ENCODE measurements around the gene ROS1.
A peak's percentile ranks its signal among the peaks of the same experiment; 100 is the strongest.

Gene ROS1

DNA sequence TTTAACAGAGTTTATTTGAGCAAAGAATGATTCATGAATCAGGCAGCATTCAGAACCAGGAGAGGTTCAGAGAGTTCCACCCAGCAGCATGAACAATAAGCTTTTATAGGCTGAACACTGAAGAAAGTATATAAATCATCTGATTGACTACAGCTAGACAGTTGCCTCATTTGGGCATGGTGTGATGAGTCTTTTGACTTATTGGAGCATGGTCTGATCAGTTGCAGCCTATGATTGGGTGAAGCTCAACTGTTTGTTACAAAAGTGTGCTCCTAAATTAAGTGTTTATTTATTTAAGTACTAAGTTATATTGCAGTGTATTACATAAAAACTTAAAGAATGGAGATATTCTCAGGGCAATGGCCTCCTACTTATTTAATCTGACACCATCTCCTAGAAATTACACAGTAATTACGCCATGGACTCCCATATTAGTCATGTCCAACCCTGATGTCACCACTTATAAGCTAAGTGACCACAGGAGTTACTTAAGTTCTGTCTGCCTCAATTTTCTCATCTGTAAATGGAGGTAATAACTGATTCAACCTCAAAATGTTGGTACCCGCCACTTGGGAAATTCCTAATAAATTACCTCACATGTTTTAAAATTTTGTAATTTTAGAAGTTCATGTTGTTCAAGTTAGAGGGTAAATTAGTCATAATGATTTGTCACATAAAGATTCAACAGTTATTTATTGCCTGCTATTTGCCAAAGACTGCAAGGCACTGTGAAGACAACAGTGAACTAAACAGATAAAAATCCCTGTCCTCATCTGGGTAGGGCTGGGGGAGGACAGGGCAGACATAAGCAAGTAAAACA is 15.2 kb upstream of the ROS1 start:
- no peak for DNase-seq

DNA sequence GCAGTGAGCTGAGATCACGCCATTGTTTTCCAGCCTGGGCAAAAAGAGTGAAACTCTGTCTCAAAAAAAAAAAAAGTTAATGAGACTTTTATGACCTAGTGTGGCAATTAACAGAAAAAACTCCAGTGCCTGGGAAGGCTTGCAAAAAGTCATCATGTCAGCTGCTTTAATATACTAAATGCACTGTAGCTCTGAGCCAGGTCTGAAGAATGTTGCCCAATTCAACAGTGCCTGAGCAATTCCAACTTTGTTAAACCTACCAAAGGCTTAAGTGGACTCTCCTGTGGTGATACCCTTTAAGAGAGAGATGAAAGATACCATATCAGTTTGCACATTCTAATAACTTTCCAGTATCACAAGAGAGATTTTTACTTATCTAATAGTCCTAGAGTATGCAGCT is 6.5 kb upstream of the ROS1 start:
- no peak for DNase-seq

DNA sequence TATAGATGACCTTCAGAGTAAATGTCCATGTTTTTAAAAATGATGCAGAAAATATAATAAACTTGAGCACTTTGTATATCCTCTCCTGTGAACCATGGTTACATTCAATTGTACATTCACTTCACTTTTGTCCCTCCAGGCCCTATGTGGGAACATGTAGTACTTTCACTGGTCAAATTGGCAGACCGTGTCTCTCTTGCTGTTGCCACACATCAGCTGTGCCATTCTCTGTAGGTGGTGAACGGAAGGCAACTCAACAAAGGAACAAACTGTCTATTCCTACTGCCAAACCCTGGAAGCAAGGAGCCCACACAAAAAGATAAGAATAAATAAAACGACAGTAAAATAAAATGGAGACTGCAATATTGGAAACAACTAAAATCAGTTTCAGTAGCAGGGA is 2.0 kb downstream of the ROS1 start:
- no peak for DNase-seq

DNA sequence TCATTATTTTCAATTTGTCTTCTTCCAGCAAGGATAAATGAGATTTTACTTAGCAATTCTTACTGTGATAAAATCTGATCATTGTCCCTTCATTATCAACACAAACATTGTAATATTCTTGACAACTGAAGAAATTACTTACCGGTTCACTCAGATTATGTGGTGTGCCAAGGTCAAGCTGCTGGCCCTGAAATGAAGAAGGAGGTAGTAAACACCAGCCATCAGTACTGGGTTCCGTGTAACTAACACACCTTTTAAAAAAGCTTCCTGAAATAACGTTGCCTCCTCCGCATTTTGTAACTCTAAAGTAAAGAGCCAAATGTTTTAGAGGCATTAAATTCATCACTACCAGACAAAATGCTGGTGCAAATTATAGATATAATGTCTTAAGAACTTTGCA is 7.4 kb downstream of the ROS1 start:
- DNase-seq: no peak

DNA sequence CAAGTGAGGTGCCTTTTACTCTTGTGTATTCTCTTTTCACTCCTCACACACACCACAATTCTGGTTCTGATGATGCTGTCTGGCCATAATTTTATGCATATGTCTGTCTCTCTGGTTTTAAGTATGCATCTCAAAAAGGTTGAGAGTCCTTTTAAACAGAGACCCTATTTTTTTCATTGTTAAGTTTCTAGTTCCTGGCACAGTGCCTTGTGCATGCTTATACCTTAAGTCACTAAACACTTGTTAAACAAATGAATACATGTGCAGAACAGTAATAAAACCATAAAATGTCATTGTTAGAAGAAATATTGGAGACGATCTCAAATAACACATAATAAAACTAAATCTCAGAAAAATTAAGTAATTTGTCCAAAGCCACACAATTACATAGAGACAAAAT is 7.9 kb downstream of the ROS1 start:
- no peak for DNase-seq

DNA sequence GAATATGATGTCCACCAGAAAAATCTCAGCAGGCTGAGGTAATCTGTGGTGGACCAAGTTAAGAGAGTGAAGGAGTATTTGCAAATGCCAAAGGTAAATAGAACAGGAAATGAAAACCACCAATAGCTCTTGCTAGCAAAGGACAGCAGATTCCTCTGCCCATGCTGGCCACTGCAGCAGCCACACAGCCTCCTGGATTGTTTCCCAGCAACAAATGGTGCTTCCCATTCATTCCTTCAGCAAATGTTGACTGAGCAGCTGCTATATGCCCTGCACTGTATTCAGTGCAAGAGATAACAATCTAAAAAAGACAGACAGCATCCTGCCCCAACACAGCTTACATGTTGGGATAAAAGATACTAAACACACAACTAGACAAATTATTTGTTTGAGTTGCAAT is 11.0 kb downstream of the ROS1 start:
- peak; percentile 60 for DNase-seq

DNA sequence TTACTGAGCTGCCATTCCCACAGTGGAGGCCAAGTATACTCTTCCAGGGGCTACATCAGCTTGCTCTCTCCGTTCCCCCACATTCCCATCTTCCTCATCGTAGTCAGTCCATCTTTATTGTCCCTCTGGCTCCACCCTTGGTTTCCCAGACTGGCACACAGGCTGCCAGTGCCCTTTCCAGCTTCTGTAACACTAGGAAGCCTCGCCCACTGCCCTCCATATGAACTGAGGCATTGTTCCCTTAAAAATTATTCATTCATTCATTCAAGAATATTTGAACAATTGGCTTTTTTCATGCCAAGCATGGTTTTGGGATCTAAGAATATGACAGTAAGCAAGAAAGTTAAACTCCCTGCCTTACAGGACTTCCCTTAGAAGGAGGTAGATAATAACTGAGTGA is 14.3 kb downstream of the ROS1 start:
- DNase-seq: no peak

DNA sequence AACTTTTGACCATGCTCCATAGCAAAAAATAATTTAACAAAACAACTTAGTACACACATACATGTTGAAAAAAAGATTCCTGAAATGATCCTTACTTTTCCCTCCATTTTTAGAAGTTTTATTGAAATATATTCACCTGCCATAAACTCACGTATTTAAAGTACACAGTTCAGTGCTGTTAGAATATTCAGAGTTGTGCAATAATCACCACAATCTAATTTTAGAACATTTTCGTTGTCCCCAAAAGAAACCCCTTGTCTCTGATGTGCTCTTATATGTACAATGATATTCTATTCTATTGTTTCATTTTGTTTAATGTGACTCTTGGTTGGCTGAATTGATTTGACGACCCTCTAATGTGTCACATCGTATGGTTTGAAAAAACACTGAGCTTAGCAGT is 15.9 kb downstream of the ROS1 start:
- no peak for DNase-seq

DNA sequence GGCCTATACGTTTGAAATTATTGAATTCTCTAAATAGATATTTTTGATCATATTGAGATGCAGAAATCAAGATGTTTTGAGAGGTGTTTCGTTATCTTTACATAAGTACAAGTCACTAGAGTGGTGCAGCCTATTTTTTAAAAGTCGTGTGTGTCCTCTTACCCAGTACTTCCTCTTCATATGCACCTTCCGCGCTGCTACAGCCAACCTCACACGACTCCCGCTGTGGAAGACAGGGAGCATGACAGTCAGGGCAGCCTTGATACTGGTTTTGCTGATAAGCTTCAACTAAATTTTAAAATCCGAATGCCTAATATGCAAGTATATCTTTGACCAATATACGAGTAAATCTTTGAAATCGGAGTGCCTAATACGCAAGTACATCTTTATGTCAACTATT is 16.3 kb downstream of the ROS1 start:
- DNase-seq: no peak

DNA sequence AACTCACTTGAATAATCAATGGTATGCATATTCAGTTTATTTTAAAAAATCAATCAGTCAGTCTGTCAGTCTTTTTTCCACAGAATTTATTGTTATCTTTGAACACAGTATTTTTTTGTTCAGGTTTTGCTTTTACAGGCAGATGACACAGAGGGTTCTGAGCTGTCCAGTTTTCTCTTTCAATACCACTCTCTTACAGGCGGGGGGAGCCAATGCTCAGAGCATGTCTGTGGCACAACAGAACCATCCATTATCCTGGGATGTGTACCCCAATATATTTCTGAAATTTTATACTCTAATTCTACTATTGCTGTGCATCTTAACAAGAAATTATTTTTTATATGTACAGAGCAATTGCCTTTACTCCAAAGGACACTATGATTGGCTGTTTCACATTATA is 21.2 kb downstream of the ROS1 start:
- no peak for DNase-seq

DNA sequence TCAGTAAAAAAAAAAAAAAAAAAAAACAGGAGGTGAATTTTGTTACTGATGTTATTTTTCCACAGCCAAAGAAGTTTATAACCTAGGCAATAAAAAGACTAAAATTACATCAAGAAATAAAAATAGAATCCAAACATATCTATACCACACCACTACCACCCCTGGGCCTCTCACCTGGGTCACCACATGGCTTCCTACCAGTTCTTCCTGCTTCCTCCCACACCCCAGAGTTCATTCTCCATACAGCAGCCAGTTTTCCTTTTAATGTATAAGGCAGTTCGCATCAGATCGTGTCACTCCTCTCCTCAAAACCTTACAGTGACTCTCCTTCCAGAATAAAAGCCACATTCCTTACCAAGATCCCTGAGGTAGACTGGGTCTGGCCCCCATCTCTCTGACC is 23.9 kb downstream of the ROS1 start:
- DNase-seq: no peak

DNA sequence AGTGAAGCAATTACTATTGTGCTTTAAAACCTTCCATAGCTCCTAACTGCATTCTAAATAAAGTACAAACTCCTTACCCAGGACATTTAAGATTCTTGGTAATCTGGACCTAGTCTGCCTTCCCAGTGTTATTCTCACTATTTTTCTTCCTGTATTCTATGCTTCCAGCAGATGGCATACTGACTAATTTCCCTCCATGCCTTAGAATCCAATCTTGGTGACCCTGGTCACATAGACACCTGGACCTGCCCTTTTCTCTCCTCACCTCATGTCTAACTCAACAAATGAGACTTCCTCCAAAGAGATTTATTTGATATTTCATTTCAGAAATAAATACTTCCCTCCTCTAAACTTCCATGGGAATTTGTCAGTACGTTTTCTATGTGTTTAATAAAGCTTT is 25.8 kb downstream of the ROS1 start:
- DNase-seq: no peak

DNA sequence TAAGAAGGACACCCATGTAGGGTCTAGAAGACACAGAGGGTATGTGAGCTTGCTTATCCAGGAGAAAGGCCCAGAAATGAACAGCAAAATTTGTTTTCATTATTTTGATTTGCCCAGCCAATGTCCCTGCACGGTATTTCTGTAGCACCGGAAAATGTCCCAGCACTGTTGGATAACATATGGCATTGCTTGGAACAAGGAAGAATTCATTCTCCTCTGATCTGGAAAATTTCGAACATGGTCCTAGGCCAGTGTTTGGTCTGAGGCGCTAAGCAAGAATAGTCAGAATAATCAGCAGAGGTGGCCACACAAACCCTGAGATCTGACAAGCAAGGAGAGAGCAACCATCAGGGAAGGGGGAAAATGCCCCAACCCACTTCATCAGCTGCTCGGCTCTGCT is 26.6 kb downstream of the ROS1 start:
- no peak for DNase-seq

DNA sequence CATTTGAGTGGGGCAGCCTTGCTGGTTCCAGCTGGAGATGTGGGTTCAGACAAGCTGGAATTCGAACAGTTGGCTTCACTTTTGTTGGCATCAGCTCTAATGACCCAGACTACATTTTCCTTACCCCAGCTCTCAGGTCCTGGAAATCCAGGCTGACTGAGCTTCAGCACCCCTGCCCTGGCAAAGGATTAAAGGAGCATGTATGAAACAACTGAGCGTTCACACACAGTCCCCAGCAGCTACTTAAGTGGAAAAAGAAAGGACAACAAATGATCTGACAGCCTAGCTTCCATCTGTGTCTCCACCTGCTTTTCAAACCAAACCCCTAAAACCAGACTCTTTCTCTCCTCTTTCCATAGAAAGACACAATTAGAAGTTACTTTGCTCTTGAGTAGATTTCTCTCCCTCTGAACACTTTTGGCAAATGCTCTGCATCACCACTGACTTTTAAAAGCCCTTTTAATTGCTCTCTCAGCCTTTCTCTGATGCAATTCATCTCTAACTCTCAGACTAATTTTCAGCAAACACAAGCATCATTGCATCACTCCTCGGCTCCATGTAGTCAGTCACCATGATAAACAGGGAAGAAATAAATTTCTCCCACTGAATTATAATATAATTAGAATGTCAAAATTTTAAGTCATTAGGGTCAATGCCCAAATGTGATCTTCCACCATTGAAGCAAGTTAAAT is 28.1 kb downstream of the ROS1 start:
- no peak for DNase-seq

DNA sequence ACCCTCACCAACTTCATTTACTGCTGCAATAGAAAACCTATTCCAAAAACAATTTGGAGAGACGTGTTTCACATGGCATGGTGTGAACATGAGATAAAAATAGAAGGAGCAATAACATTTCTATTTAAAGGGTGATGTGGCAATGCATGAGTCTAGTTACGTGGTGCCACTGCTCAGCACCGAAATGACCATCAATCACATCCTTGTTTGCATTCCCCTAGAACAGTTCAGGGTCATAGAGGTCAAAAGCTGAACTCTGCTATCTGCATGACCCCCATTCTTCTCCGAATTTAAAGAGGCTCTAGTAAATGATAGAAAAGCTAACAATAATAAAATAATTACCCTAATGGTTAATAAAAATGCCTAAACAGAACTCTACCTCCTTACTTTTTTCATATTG is 29.5 kb downstream of the ROS1 start:
- no peak for DNase-seq

DNA sequence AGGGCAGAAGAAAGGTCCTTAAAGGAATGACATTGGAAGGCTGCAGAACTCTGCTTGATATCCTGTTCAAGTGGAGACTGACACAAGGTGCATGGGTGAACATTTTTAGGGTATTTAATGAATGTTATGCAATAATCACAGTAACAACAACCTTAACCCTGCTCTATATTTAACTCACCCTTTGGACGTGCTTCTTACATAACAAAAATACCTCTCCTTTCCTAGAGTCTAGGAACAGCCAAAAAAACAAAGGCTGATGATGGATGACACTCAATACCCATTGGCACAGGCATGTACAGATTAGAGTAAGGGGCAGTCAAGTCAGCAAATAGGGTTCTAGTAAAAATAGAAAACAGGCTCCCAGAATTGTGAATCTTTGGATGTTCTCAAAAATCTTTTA is 30.6 kb downstream of the ROS1 start:
- DNase-seq: no peak

DNA sequence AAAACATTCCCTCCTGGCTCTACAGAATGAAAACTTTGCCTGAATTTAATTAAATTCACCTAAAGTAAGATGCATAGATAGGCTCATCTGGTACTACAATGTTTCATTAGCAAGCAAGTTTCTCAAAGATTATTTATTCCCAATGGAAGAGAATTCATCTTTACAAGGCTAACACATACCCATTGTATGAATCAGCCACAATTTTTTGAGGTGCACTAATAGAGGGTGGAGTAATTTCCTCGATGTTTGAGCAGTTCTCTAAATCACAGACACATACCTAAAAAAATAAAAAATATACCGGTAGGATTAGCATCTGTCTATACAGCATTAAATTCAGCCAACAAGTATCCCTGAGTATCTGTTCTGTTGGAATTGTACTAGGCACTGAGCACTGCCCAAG is 32.7 kb downstream of the ROS1 start:
- no peak for DNase-seq

DNA sequence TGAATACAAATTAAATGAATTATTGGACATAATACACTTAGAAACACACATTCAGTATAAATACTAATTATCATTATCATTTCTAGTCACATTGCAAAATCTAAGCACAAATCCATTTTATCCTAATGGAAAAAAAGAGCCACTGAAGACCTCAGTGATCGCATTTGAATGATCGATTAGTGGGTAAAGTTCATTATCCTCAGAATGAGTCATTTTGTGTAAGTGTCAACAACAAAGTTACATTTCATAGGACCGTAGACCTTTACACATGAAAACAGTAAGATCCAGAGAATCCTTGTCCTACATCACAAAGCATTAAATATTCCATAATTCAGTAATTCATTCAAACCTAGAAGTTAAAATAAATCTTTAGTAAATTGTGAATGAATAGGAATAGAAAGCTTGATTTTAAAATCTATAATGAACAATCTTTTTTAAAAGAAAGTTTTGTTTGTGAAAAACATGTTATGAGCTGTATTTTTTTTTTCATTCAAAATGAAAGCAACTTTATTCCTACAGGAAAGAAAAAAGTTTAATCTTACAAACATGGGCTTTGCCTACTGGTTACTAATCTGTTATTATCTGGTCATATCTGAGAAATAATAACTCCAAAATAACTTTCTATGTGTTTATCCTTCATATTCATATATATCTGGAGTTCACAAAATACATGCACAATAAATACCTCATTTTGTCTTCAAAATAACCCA is 33.7 kb downstream of the ROS1 start:
- DNase-seq: no peak

DNA sequence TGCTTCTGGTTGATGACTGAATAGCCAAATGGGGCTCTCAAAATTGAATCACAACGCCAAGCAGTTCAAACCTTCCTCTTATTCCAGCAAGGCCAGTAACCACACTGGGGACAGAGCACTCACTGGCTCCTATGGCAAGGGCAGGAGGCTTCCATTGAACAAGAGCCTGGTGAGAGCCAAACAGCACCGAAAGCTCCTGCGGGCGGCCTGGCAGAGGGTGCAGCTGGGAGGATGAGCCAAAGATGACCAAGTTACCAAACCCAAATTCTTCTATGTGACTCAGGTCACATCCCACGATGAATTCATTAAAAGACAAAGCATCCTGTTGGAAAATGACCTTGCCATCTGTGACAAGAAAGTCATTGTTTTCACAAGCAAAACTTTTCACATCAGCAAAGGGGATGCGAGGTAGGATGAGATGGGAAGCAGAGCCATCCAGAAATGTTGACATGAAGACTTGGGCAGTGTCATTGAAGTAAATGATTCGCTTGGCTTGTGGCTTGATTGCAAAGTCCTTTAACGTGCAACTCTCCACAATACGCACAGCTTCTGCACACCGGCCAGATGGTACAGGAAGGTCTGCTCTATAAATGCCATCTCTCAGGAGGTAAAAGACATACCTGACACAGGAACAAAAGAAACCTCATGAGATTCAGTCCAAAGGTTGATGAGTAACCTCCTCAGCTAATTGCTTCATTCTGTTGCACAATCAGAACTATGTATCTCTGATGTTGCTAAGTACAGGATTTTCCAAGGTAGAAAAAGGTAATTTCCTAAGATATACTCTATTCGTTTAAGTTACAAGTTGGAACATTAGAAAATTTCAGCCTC is 36.3 kb downstream of the ROS1 start:
- no peak for DNase-seq

DNA sequence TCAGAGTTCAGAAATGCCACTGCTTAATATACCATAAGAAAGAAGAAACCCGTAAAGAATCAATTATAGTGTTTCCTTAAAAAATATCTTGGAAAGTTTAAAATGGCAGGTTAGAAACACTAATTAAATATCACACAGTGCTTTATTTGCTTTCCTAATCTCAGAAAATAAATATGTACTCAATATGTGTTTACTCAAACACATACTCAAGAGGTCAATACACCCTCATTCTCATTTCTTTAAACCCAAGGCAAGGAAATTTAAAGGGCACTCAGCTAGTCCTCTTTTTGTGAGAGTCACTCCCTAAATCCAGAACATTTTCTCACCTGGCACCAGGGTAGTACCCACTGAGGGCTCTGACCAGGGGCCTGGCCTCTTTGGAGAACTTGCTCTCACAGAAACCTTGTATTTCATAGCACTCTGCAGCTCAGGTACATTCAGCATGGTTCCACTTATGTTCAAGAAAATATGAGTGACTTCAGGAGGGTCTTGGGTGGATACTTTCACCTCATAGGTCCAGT is 38.2 kb downstream of the ROS1 start:
- DNase-seq: no peak

DNA sequence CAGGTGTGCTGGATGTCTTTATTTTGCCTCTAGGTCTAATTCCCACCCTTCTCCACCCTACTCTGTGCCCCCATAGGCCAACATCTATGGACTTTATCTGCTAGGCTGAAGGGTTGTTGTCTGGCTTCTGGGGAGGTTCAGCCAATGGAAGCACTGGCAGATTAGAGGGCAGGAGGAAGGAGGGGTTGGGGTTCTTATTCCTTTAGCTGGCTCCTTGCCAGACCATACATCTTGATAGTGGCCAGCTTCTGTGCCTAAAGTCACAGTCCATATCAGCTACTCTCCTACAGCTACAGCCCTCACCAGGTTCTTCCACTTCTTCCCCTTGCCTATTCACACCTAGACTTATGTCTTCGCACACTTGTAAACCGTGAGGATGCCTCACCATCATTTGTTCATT is 41.1 kb downstream of the ROS1 start:
- DNase-seq: no peak

DNA sequence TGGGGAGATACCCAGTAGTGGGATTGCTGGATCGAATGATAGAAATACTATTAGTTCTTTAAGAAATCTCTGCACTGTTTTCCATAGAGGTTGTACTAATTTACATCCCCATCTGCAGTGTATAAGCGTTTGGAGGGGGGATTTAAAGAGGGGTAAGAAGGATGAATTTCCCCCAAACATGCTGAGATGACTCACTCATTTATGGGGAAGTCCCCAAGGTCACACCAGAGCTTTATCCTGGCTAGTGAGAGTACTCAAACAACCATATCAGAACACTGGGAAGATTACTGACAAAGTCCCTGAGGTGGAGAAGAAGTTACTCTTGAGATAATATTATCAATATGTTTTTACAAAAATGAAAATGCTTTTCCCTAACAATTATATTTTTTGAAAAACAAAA is 44.0 kb downstream of the ROS1 start:
- DNase-seq: no peak

DNA sequence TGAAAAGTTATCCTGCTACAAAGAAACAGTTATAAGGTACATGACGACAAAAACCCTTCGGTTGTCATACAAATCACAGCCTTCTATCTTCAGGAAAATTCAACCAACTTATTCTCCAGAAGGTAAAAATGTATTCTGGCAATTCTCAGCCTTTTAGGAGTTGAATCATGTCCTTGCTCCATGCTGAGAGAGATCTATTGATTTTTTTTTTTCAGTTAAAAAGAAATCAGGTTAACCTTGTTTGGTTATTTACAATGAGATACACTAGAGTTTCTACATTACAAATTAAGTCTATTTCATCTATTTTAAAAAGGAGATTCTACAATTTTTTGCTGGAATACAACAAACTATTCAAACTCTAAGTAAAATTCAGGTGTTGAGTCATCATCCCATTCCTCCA is 45.4 kb downstream of the ROS1 start:
- DNase-seq: no peak
